Skeletal muscle cell (primary cell): Measurements from ENCODE around the gene LBX2.
"Not testable (repeated sequence)": the region's sequence is repeated elsewhere in the genome, so short reads cannot be mapped to it uniquely, and the experiment has no call there.

Source experiments
- DNase-seq: peaks from one replicate; pipeline ENCODE4 v3.0.0-alpha.2; 2010; ENCODE audit warnings: low read depth
- H3K4me3 ChIP-seq: 2 replicates; pipeline ENCODE4 v1.5.1; 2011; ENCODE audit warnings: low read depth, mild to moderate bottlenecking, control low read depth, low read length, moderate library complexity

The LBX2 gene

GRCh38 chr2:74462054-74462785 lies 37.2 kb downstream of the LBX2 start:
- no peak overlapping the region for H3K4me3 ChIP-seq
- DNase-seq, result no peak

DNA sequence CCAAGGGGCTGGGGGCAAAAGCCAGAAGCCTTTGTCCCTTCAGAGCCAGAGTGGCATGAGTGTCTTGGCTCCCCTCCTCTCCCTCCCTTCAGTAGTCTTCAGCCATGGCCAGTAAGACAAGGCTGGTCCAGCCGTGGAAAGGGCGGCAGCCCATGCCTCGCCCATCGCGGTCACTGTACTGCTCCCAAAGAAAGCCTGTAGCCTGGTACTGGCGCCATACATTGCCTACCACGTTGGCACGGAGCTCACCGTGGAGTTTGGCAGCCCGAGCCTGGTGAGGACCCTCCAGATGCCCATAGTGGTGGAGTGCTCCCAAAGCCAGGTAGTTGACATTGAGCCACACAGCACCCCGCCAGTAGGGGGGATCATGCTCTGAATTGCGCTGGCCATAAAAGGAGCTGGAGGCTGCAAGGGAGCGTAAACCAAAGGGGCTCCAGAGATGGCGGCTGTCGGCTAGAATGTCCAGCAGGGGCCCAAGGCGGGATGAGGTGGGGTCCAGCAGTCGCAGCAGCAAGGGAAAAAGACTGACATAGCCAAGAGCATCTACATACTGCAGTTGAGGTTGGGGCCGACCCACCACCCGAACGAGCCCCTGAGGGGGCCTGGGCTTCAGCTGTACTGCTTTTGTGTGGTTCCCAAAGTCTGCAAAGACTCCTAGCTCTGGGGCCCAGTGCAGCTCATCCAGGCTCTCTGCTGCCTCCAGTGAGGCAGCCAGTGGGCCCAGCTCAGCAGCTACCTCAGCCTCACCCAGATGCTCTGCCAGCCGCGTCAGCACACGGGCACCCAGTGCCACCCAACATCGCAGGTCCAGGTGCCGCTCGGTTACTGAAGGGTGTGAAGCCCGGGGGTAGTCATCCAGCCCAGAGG lies 38.0 kb downstream of the LBX2 start:
- no peak overlapping the region for H3K4me3 ChIP-seq
- DNase-seq, result no peak

DNA sequence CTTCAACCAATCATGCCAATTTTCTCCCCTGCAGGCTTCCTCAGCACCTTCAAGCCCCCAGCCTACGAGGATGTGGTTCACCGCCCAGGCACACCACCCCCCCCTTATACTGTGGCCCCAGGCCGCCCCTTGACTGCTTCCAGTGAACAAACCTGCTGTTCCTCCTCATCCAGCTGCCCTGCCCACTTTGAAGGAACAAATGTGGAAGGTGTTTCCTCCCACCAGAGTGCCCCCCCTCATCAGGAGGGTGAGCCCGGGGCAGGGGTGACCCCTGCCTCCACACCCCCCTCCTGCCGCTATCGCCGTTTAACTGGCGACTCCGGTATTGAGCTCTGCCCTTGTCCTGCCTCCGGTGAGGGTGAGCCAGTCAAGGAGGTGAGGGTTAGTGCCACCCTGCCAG lies 39.2 kb downstream of the LBX2 start:
- not testable (repeated sequence) for H3K4me3 ChIP-seq, DNase-seq

GRCh38 chr2:74459503-74460118 lies 39.8 kb downstream of the LBX2 start:
- not testable (repeated sequence) for DNase-seq
- peak overlapping the region; percentile 98 for H3K4me3 ChIP-seq

GRCh38 chr2:74458938-74459363 lies 40.5 kb downstream of the LBX2 start:
- H3K4me3 ChIP-seq, result peak overlapping the region; percentile 98

DNA sequence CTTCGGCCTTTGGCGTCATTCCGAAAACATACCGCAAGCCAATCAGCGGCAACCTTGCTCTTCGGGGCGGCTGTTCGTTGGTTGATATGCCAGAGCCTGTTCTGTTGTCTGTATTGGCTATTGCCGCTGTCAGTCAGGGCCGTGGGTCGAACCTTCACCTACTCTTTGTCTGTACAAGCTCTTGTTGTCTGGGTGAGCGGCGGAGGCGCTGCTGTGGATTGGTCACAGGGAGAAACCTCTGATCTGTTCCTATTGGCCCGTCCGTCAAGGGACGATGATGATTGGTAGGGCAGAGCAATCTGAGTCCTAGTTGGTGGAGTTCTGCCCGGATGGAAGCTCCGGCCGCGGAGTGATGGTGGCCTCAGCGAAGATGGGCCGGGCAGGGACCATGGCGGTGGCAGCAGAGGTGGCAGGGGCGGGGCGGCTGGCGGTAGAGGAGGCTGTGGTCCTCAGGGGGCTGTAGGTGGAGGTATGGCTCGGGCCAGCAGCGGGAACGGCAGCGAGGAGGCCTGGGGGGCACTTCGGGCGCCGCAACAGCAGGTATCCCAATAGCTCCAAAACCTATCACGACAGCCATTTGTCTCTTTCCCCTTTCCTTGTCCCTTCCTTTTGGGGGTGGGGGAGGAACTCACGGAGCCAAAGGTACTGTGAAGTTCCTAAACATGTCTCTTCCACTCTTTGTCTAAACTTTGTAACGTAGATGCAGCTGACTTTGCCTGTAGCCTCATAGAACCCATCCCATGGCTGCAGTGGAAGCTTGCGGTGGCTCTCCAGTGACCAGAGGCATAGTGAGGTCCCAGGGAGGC lies 41.1 kb downstream of the LBX2 start, which contains the start of gene WBP1:
Gene WBP1, plus strand, starts transcription at position 307 of the 806 bp plus-strand sequence. Its CDS starts 165 bp downstream, at position 472.
- DNase-seq, result peak; percentile 100
- H3K4me3 ChIP-seq, result peak within 1 kb of the TSS; percentile 98

More at GRCh38 chr2:74458938-74459363, 40.5 kb downstream of the LBX2 start:
- DNase-seq, result no peak

GRCh38 chr2:74457549-74458131 lies 41.8 kb downstream of the LBX2 start:
- H3K4me3 ChIP-seq, result peak overlapping the region; percentile 98
- DNase-seq, result no peak

- DNase-seq, result no peak
These were observed 42.3 kb downstream of the LBX2 start for GRCh38 chr2:74457129-74457548.

DNA sequence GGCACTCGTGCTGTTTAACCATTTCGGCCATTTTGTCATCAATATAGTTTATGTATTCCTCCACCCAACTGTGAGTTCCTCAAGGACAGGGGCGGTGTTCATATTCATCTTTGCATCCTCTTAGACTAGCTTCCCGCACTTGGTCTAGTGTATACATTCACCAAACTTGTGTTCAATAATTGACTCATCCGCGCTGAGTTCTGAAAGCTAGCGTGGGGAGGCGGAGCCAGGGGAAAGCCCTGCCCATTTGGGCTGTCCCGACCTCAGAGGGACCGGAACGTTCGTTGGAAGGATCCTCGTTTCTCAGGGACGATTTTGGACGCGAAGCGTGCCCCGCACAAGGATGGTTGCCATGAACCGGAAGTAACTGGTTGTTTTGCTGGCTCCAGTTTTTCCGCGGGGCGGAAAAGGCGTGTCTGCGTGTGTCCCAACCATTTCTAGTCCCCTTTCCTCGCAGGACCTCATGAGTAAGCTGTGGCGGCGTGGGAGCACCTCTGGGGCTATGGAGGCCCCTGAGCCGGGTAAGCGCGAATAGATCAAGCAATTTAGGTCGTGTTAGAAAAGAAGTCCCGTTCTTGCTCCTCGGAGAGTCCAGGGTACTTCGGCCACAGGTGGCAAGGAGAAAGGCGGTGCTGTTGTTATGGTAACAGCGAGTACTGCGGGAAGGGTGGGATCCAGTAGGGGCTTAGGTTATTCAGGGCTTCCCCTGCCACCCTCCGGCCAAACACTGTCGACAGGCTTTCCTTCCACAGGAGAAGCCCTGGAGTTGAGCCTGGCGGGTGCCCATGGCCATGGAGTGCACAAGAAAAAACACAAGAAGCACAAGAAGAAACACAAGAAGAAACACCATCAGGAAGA lies 44.5 kb downstream of the LBX2 start, which contains the start of gene INO80B:
Gene INO80B, plus strand, starts transcription at position 434 of the 858 bp plus-strand sequence. Its CDS starts 30 bp downstream, at position 464.
- peak within 1 kb of the TSS; percentile 62 for H3K4me3 ChIP-seq
- peak; percentile 92 for DNase-seq

More at GRCh38 chr2:74457129-74457548, 42.3 kb downstream of the LBX2 start:
- peak overlapping the region; percentile 98 for H3K4me3 ChIP-seq

DNA sequence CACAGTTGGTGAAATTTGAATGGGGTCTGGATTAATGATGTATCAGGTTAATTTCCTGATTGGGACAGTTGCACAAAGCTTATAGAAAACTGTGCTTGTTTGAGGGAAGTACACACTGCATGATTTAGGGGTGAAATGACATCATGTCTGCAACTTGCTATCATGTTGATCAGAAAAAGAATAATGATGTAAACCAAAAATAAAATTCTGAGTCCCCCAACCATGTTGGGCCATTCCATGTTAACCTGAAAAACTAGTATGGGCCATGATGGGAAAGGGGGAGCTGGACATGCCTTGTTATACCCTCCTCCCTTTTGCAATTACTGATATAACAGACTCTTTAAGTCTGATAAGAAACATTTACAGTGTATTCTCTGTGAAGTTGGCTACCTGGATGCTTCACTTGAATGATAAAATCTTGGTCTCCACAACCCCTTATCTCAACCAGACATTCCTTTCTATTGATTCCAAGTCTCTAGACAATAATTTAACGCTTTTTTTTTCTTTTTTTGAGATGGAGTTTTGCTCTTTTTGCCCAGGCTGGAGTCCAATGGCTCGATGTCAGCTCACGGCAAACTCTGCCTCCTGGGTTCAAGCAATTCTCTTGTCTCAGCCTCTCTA lies 48.7 kb downstream of the LBX2 start:
- DNase-seq, result no peak
- no peak overlapping the region for H3K4me3 ChIP-seq

DNA sequence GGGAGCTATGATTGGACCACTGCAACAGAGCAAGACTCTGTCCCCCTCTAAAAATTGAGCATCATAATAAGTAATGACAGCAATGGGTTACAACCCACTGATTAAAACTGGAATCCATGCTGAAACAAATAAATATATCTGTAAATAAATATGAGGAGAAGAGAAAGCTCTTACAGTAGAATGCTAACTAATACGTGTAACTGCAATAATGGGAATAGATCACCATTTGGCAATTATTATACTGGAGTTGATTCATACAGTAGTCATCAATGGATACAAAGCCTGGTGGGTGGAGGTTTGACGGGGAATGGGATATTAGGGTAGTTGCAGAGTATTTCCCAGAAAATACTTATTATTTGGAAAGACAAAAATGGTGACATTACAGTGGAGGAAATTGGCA lies 50.6 kb downstream of the LBX2 start:
- no peak for DNase-seq
- no peak overlapping the region for H3K4me3 ChIP-seq
